Myocyte (in vitro differentiated cells): ENCODE measurements around the gene CCNH. TPM values are rescaled to one million over a fixed set of nuclear protein-coding genes. Genes with fewer than 3 reads are reported as not detected.

Experiments used
- DNase-seq: peaks from one replicate; pipeline ENCODE4 v3.0.0-alpha.2; 2012; ENCODE audit warnings: low read depth
- total RNA-seq: library from RNA; depleted of rRNA; stranded (reverse); fragments of >200 nt; gene quantifications from 2 replicates; pipeline ENCODE4 v1.2.3, GENCODE V29; 2014

Gene CCNH
- total RNA-seq, 1 donor from 2014 or later: 46.2 TPM

- peak; percentile 33 for DNase-seq
Observed at GRCh38 chr5:87361536-87362213, 51.1 kb downstream of the CCNH start.

- DNase-seq: peak; percentile 87
Observed at GRCh38 chr5:87361031-87361445, 51.7 kb downstream of the CCNH start.

- DNase-seq: no peak
Observed at GRCh38 chr5:87360132-87360531, 52.6 kb downstream of the CCNH start.

- no peak for DNase-seq
Observed at GRCh38 chr5:87359106-87359505, 53.6 kb downstream of the CCNH start.

- DNase-seq: no peak
Observed at GRCh38 chr5:87354496-87354895, 58.2 kb downstream of the CCNH start.

- DNase-seq: no peak
Observed at GRCh38 chr5:87347841-87348240, 64.9 kb downstream of the CCNH start.

GRCh38 chr5:87347272-87347671 lies 65.5 kb downstream of the CCNH start:
- no peak for DNase-seq

Other genes with a start within 250 kb of the CCNH start
- gene RASA1, start 145.0 kb downstream of the CCNH start, total RNA-seq: 44.5 and 55.8 TPM in 2 replicates